GM12878 (cell line): Measurements from ENCODE around the gene SYMPK. TPM values are rescaled to one million over a fixed set of nuclear protein-coding genes. Genes with fewer than 3 reads are reported as not detected.

ENCODE experiments used
- ATF7 ChIP-seq: fragments of 450-650 bp; IDR thresholded peaks from 2 replicates; pipeline ENCODE4 v1.6.1; 2016; ENCODE audit warnings: low read depth, mild to moderate bottlenecking
- BCL11A ChIP-seq: IDR thresholded peaks from 2 replicates; pipeline ENCODE4 v1.6.1; 2011; ENCODE audit warnings: low read depth, low read length
- EGR1 ChIP-seq, 2 experiments: IDR thresholded peaks; 1 replicate in 1 of 2; 2 replicates in 1 of 2; pipeline ENCODE4 v1.6.1; 2011 to 2012; ENCODE audit warnings: low read depth in 2 of 2, low read length in 2 of 2, borderline replicate concordance in 1 of 2, mild to moderate bottlenecking in 1 of 2, moderate library complexity in 1 of 2
- FOS ChIP-seq: IDR thresholded peaks from 3 replicates; pipeline ENCODE4 v1.6.1; 2011; ENCODE audit warnings: borderline replicate concordance; ENCODE audit not compliant: insufficient read length; ENCODE audit errors: extremely low read depth
- GATAD2B ChIP-seq: fragments of 450-650 bp; conservative IDR thresholded peaks from 2 replicates; pipeline ENCODE4 v1.6.1; 2017; ENCODE audit warnings: low read depth, mild to moderate bottlenecking, moderate library complexity
- IKZF1 ChIP-seq: fragments of 450-650 bp; conservative IDR thresholded peaks from 2 replicates; pipeline ENCODE4 v1.6.1; 2017; ENCODE audit warnings: antibody characterized with exemption, mild to moderate bottlenecking
- IKZF2 ChIP-seq, 2 experiments: fragments of 450-650 bp; IDR thresholded peaks; 2 replicates each; pipeline ENCODE4 v1.6.1; 2017; ENCODE audit warnings: mild to moderate bottlenecking in 2 of 2, moderate library complexity in 2 of 2
- KLF5 ChIP-seq: fragments of 450-650 bp; IDR thresholded peaks from 2 replicates; pipeline ENCODE4 v1.6.1; 2014; ENCODE audit warnings: mild to moderate bottlenecking; ENCODE audit not compliant: partially characterized antibody
- MAX ChIP-seq: IDR thresholded peaks from 2 replicates; pipeline ENCODE4 v1.6.1; 2012; ENCODE audit warnings: low read depth, low read length, improper control_type of control experiment
- MLLT1 ChIP-seq: fragments of 450-650 bp; IDR thresholded peaks from 2 replicates; pipeline ENCODE4 v1.6.1; 2016; ENCODE audit warnings: mild to moderate bottlenecking
- MTA2 ChIP-seq: fragments of 450-650 bp; IDR thresholded peaks from 2 replicates; pipeline ENCODE4 v1.6.1; 2016; ENCODE audit warnings: low read depth, mild to moderate bottlenecking, moderate library complexity
- MXI1 ChIP-seq: fragments of 150-350 bp; IDR thresholded peaks from 2 replicates; pipeline ENCODE4 v1.6.1; 2011; ENCODE audit warnings: low read depth, mild to moderate bottlenecking, inconsistent platforms, low read length, improper control_type of control experiment
- NFIC ChIP-seq: IDR thresholded peaks from 2 replicates; pipeline ENCODE4 v1.6.1; 2012; ENCODE audit warnings: low read depth, mild to moderate bottlenecking, inconsistent platforms, low read length, moderate library complexity
- NR2C2 ChIP-seq: IDR thresholded peaks from 2 replicates; pipeline ENCODE4 v1.6.1; 2011; ENCODE audit warnings: borderline replicate concordance, low read depth; ENCODE audit not compliant: control insufficient read depth, insufficient read length
- PBX3 ChIP-seq: IDR thresholded peaks from 2 replicates; pipeline ENCODE4 v1.6.1; 2011; ENCODE audit warnings: mild to moderate bottlenecking, low read depth, low read length, moderate library complexity; ENCODE audit not compliant: insufficient replicate concordance
- POLR2A ChIP-seq: IDR thresholded peaks from 2 replicates; pipeline ENCODE4 v1.6.1; 2011; ENCODE audit warnings: low read depth, mild to moderate bottlenecking, low read length
- RUNX3 ChIP-seq: IDR thresholded peaks from 2 replicates; pipeline ENCODE4 v1.6.1; 2012; ENCODE audit warnings: low read length, inconsistent platforms
- SIN3A ChIP-seq: IDR thresholded peaks from 2 replicates; pipeline ENCODE4 v1.6.1; 2012; ENCODE audit warnings: low read depth, low read length, improper control_type of control experiment
- SMAD1 ChIP-seq: fragments of 450-650 bp; IDR thresholded peaks from 2 replicates; pipeline ENCODE4 v1.6.1; 2018; ENCODE audit warnings: mild to moderate bottlenecking, low read depth; ENCODE audit not compliant: partially characterized antibody
- SMARCA5 ChIP-seq: fragments of 450-650 bp; IDR thresholded peaks from 2 replicates; pipeline ENCODE4 v1.6.1; 2017; ENCODE audit warnings: mild to moderate bottlenecking
- SRF ChIP-seq, 2 experiments: IDR thresholded peaks; 2 replicates each; pipeline ENCODE4 v1.6.1; 2011; ENCODE audit warnings: low read depth in 2 of 2, low read length in 2 of 2, mild to moderate bottlenecking in 1 of 2, moderate library complexity in 1 of 2
- SUPT20H ChIP-seq: IDR thresholded peaks from 2 replicates; pipeline ENCODE4 v1.6.1; 2011; ENCODE audit warnings: low read depth, mild to moderate bottlenecking, low read length, moderate library complexity, borderline replicate concordance; ENCODE audit not compliant: control insufficient read depth
- TAF1 ChIP-seq: IDR thresholded peaks from 2 replicates; pipeline ENCODE4 v1.6.1; 2011; ENCODE audit warnings: mild to moderate bottlenecking, low read depth, low read length, borderline replicate concordance
- TARDBP ChIP-seq: IDR thresholded peaks from 2 replicates; pipeline ENCODE4 v1.6.1; 2016; ENCODE audit warnings: borderline replicate concordance
- TCF12 ChIP-seq: IDR thresholded peaks from 2 replicates; pipeline ENCODE4 v1.6.1; 2011; ENCODE audit warnings: low read depth, mild to moderate bottlenecking, low read length
- ZBED1 ChIP-seq: IDR thresholded peaks from 2 replicates; pipeline ENCODE4 v1.6.1; 2016; ENCODE audit warnings: borderline replicate concordance
- ZNF207 ChIP-seq: fragments of 450-650 bp; IDR thresholded peaks from 2 replicates; pipeline ENCODE4 v1.6.1; 2014; ENCODE audit warnings: antibody characterized with exemption, mild to moderate bottlenecking, borderline replicate concordance
- polyA plus RNA-seq, 11 experiments: library from polyadenylated mRNA; depleted of rRNA in 4 of 11; unstranded in 6 of 11; stranded (reverse) in 5 of 11; fragments of >200 nt; fragmentation: Nextera tagmentation in 4 of 11; fragmentation: Illumina TruSeq in 1 of 11; extraction: Ambion mirVana in 4 of 11; extraction: Trizol in 1 of 11; gene quantifications; 1 replicate in 1 of 11; 2 replicates in 10 of 11; pipeline versions ENCODE4 v1.2.1 to v1.2.3, GENCODE V29; 2011 to 2016; ENCODE audit warnings: inconsistent platforms in 2 of 11, missing spikeins in 2 of 11, low read depth in 1 of 11
- total RNA-seq, 4 experiments: library from RNA; depleted of rRNA in 3 of 4; stranded (reverse); fragments of >200 nt in 3 of 4; fragmentation: Illumina TruSeq in 1 of 4; extraction: Trizol in 1 of 4; gene quantifications; 2 replicates each; pipeline versions ENCODE4 v1.2.1 to v1.2.3, GENCODE V29; 2013 to 2021
- TF ChIP-seq, protein P1 (sequence below): fragments of 450-650 bp; IDR thresholded peaks from 2 replicates; pipeline ENCODE4 v1.6.1; 2017; ENCODE audit warnings: antibody characterized with exemption, mild to moderate bottlenecking, moderate library complexity

The SYMPK gene
- total and polyA plus RNA-seq, 10 of the 15 experiments (the other 5 are each of a cell fraction or from before 2014, with no cell fraction given) = 0.49 to 109 (median 42.5) TPM

DNA sequence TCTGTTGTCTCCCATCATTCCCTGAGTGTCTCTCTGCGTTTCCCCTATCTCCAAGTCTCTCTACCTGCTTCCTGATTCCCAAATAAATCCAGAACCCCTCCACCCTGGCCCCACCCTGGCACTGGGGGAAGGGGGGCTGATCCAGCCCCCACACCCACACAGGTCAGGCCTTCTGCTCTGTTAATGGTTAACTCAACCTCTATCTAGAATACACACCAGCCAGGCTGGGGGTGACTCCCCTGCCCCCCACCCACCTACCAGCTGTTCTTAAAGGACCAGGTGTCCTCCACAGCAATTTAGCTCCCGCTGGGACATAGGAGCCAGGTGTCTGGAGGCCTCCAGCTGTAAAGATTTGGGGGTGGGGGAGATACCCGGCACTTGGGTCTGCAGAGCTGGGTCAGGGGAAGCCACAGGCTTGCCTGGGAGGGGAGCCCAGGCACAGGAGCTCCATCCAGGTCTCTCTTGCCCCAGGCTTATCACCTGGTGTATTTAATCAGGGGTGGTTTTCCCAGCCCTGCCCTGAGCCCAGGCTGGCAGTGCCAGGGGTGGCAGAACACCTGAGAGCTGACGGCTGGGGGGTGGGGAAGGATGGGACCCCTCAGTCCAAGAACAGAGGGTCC is 19.1 kb upstream of the SYMPK start (continued):
- TF ChIP-seq SRF (IDR thresholded peaks at IDR 0.05; ENCODE audit: low read depth in 2 of 2, low read length in 2 of 2) (no peak), GATAD2B (no peak), MXI1 (no peak), PBX3 (no peak), ATF7 (no peak), SMARCA5 (no peak), IKZF1 (peak; percentile 58), ZNF207 (no peak), IKZF2 (IDR thresholded peaks at IDR 0.05) (peak; percentile 37 to 42; a peak in 1 of 4 replicates), SMAD1 (no peak), MLLT1 (no peak), TARDBP (no peak), FOS (no peak), NR2C2 (no peak), BCL11A (no peak), RUNX3 (no peak), MTA2 (no peak), POLR2A (no peak), MAX (no peak), ZBED1 (no peak), SUPT20H (no peak), NFIC (no peak), KLF5 (no peak), SIN3A (no peak), EGR1 (IDR thresholded peaks at IDR 0.05; ENCODE audit: borderline replicate concordance in 1 of 2, low read depth in 2 of 2, low read length in 2 of 2) (0 out of 3 replicates have a peak, but pooled peaks of 1 of the 2 experiments have one; percentile 45), TAF1 (no peak), TCF12 (peak; percentile 80)
- TF ChIP-seq, protein P1, sequence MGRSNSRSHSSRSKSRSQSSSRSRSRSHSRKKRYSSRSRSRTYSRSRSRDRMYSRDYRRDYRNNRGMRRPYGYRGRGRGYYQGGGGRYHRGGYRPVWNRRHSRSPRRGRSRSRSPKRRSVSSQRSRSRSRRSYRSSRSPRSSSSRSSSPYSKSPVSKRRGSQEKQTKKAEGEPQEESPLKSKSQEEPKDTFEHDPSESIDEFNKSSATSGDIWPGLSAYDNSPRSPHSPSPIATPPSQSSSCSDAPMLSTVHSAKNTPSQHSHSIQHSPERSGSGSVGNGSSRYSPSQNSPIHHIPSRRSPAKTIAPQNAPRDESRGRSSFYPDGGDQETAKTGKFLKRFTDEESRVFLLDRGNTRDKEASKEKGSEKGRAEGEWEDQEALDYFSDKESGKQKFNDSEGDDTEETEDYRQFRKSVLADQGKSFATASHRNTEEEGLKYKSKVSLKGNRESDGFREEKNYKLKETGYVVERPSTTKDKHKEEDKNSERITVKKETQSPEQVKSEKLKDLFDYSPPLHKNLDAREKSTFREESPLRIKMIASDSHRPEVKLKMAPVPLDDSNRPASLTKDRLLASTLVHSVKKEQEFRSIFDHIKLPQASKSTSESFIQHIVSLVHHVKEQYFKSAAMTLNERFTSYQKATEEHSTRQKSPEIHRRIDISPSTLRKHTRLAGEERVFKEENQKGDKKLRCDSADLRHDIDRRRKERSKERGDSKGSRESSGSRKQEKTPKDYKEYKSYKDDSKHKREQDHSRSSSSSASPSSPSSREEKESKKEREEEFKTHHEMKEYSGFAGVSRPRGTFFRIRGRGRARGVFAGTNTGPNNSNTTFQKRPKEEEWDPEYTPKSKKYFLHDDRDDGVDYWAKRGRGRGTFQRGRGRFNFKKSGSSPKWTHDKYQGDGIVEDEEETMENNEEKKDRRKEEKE = no peak
